ENCODE measurements around the gene MTCH1. TPM values are rescaled to one million over a fixed set of nuclear protein-coding genes. Genes with fewer than 3 reads are reported as not detected.
"Not testable (repeated sequence)": the region's sequence is repeated elsewhere in the genome, so short reads cannot be mapped to it uniquely, and the experiment has no call there.

The MTCH1 gene
- total RNA-seq, 1 donor from 2014 or later = 144 TPM

GRCh38 chr6:36949636-36950035 is 36.4 kb downstream of the MTCH1 start:
- H3K27ac ChIP-seq = no peak overlapping the region
- H3K27me3 ChIP-seq = no peaks in the 10 kb centered on the region
- no peaks in the 10 kb centered on the region for H3K36me3 ChIP-seq
- H3K4me2 ChIP-seq = no peak overlapping the region
- TF ChIP-seq CTCF (IDR thresholded peaks at IDR 0.05) (no peak), EZH2phosphoT487 (IDR thresholded peaks at IDR 0.05) (no peak), EZH2 (IDR thresholded peaks at IDR 0.05) (no peak)
- H3K27ac Mint-ChIP-seq = no peak overlapping the region
- H3K4me3 ChIP-seq = no peak overlapping the region
- H3K27me3 Mint-ChIP-seq (ENCODE audit: insufficient read depth, low read depth) = peaks cover 5% of the 10 kb centered on the region
- DNase-seq (ENCODE audit: low spot score) = no peak
- H3K9me3 Mint-ChIP-seq = no peaks in the 10 kb centered on the region
- no peaks in the 10 kb centered on the region for H3K79me2 ChIP-seq (ENCODE audit: low read depth)
- no peaks in the 10 kb centered on the region for H3F3A ChIP-seq (ENCODE audit: low read depth)
- no peak overlapping the region for H3K9ac ChIP-seq
- peaks cover 1% of the 10 kb centered on the region for H3K4me1 Mint-ChIP-seq
- H4K20me1 ChIP-seq (ENCODE audit: low read depth) = no peaks in the 10 kb centered on the region
- no peak overlapping the region for H3K4me3 Mint-ChIP-seq
- no peaks in the 10 kb centered on the region for H3K36me3 Mint-ChIP-seq
- peaks cover 7% of the 10 kb centered on the region for H3K4me1 ChIP-seq
- no peak overlapping the region for H2AFZ ChIP-seq (replicated peaks)
- no peaks in the 10 kb centered on the region for H3K9me3 ChIP-seq (ENCODE audit: low read depth)

DNA sequence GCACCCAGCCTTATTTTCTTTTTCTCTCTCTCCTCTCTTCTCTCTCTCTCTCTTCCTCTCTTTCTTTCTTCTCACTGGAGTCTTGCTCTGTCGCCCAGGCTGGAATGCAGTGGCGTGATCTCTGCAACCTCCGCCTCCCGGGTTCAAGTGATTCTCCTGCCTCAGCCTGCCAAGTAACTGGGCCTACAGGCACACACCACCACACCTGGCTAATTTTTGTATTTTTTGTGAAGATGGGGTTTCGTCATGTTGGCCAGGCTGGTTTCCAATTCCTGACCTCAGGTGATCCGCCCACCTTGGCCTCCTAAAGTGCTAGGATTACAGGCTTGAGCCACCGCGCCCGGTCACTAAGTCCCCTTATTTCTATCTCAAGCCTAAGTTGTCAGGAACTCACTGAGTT is 36.9 kb downstream of the MTCH1 start:
- not testable (repeated sequence) for H3K36me3 Mint-ChIP-seq; H3K4me3 ChIP-seq; H3K4me2 ChIP-seq; H4K20me1 ChIP-seq (ENCODE audit: low read depth); H3K4me3 Mint-ChIP-seq; H2AFZ ChIP-seq (replicated peaks); H3K4me1 Mint-ChIP-seq; H3K9me3 Mint-ChIP-seq; H3K27me3 ChIP-seq; H3K79me2 ChIP-seq (ENCODE audit: low read depth); H3K9ac ChIP-seq; DNase-seq (ENCODE audit: low spot score); H3K9me3 ChIP-seq (ENCODE audit: low read depth); H3F3A ChIP-seq (ENCODE audit: low read depth); H3K36me3 ChIP-seq; H3K27ac Mint-ChIP-seq; H3K27me3 Mint-ChIP-seq (ENCODE audit: insufficient read depth, low read depth); H3K4me1 ChIP-seq; H3K27ac ChIP-seq

DNA sequence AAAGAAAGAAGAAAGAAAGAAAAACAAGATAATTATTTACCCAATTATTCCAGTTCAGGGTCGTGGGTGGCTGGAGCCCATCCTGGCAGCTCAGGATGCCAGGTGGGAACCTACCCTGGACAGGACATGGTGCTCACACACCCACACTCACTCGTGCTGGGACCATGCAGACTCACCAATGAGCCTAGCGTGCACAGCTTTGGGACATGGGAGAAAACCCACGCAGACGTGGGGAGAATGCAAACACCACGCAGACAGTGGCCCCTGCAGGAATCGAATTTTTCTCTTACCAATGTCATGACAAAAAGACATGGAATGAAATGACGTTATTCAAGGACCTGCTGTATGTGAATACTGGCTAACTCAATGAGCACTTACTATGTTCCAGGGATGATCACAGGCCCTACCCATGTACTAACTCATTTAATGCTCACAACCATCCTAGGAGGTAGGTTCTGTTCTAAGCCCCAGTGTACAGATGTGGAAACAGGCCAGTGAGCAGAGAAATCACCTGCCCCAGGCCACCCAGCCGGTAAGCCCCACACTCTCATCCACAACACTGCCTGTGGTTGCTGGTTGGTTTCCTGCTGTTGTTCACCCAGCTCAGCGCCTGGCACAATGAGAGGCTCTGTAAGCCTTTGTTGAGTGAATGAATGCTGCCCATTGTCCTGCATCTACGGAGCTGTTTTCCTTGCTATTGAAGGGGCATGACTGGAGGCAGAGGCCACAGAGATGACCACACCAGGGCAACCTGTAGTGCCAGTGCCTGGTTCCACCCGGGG is 38.2 kb downstream of the MTCH1 start:
- H3K27ac ChIP-seq = no peak overlapping the region
- H3K4me1 Mint-ChIP-seq = peaks cover 3% of the 10 kb centered on the region
- H3K9me3 ChIP-seq (ENCODE audit: low read depth) = no peaks in the 10 kb centered on the region
- peak overlapping the region; percentile 47 for H3K4me2 ChIP-seq
- TF ChIP-seq EZH2phosphoT487 (IDR thresholded peaks at IDR 0.05) (no peak), EZH2 (IDR thresholded peaks at IDR 0.05) (no peak), CTCF (IDR thresholded peaks at IDR 0.05) (no peak)
- H3K27me3 Mint-ChIP-seq (ENCODE audit: insufficient read depth, low read depth) = peaks cover 2% of the 10 kb centered on the region
- H2AFZ ChIP-seq (replicated peaks) = no peak overlapping the region
- no peaks in the 10 kb centered on the region for H4K20me1 ChIP-seq (ENCODE audit: low read depth)
- peaks cover 7% of the 10 kb centered on the region for H3K4me1 ChIP-seq
- H3K36me3 Mint-ChIP-seq = no peaks in the 10 kb centered on the region
- H3K27me3 ChIP-seq = no peaks in the 10 kb centered on the region
- H3K27ac Mint-ChIP-seq = no peak overlapping the region
- H3F3A ChIP-seq (ENCODE audit: low read depth) = no peaks in the 10 kb centered on the region
- H3K79me2 ChIP-seq (ENCODE audit: low read depth) = no peaks in the 10 kb centered on the region
- H3K4me3 ChIP-seq = no peak overlapping the region
- no peak overlapping the region for H3K9ac ChIP-seq
- no peak overlapping the region for H3K4me3 Mint-ChIP-seq
- no peaks in the 10 kb centered on the region for H3K9me3 Mint-ChIP-seq
- peak; percentile 51 for DNase-seq (ENCODE audit: low spot score)
- H3K36me3 ChIP-seq = no peaks in the 10 kb centered on the region

DNA sequence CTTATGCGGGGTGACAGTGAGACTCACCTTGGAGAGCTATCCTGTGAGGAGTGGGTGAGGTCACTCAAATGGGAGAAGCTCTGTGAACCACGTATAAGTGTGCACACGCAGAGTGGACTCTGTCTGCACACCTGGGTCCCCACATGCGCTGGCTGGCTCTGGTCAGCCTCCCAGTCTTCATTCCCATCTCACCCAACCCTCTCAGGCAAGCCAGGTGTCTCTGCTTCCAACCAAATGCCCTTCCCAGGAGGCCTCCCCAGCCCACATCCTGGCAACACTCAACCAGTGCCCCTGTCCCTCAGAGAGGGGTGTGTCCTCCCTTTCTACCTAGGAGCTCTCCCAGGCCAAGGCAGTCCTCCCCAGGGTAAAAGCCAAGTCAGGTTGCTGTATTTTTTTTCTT is 39.5 kb downstream of the MTCH1 start:
- Histone ChIP-seq H3K4me3 (no peak overlapping the region), H3K36me3 (no peaks in the 10 kb centered on the region), H4K20me1 (ENCODE audit: low read depth) (no peaks in the 10 kb centered on the region), H3K4me1 (peaks cover 7% of the 10 kb centered on the region), H3F3A (ENCODE audit: low read depth) (no peaks in the 10 kb centered on the region), H3K79me2 (ENCODE audit: low read depth) (no peaks in the 10 kb centered on the region), H2AFZ (replicated peaks) (no peak overlapping the region), H3K27ac (no peak overlapping the region), H3K9ac (no peak overlapping the region), H3K9me3 (ENCODE audit: low read depth) (no peaks in the 10 kb centered on the region), H3K27me3 (no peaks in the 10 kb centered on the region), H3K4me2 (no peak overlapping the region)
- Mint-ChIP-seq H3K36me3 (no peaks in the 10 kb centered on the region), H3K4me3 (no peak overlapping the region), H3K27me3 (ENCODE audit: insufficient read depth, low read depth) (peaks cover 4% of the 10 kb centered on the region), H3K4me1 (peaks cover 3% of the 10 kb centered on the region), H3K27ac (no peak overlapping the region), H3K9me3 (peaks cover 4% of the 10 kb centered on the region)
- DNase-seq (ENCODE audit: low spot score) = no peak
- TF ChIP-seq EZH2 (IDR thresholded peaks at IDR 0.05) (no peak), CTCF (IDR thresholded peaks at IDR 0.05) (no peak), EZH2phosphoT487 (IDR thresholded peaks at IDR 0.05) (no peak)
